ENCODE results near the gene SCUBE3.

The SCUBE3 gene

GRCh38 chr6:35293681-35294080 lies 79.9 kb downstream of the SCUBE3 start:
- peaks cover 6% of the 10 kb centered on the region; the same call in 1 of the 2 replicates for H3K4me1 ChIP-seq (ENCODE audit: control insufficient read depth, insufficient read depth, low read length)
- H3K36me3 ChIP-seq (ENCODE audit: control insufficient read depth, insufficient read depth, low read length): peaks cover 40% of the 10 kb centered on the region
- H3K9ac ChIP-seq (ENCODE audit: low read depth, low read length): no peak overlapping the region

GRCh38 chr6:35294308-35294945 lies 80.7 kb downstream of the SCUBE3 start:
- Histone ChIP-seq H3K27me3 (ENCODE audit: control insufficient read depth, insufficient read depth, low read length) (no peaks in the 10 kb centered on the region), H3K4me1 (ENCODE audit: control insufficient read depth, insufficient read depth, low read length) (peaks cover 6% of the 10 kb centered on the region; the same call in 1 of the 2 replicates), H3K27ac (ENCODE audit: low read depth, low read length) (no peak overlapping the region), H3K36me3 (ENCODE audit: control insufficient read depth, insufficient read depth, low read length) (peaks cover 36% of the 10 kb centered on the region), H3K9me3 (ENCODE audit: control insufficient read depth, insufficient read depth, low read length) (no peaks in the 10 kb centered on the region), H3K4me3 (ENCODE audit: low read depth, low read length) (no peak overlapping the region), H3K9ac (ENCODE audit: low read depth, low read length) (no peak overlapping the region)

More at GRCh38 chr6:35293681-35294080, 79.9 kb downstream of the SCUBE3 start:
- Histone ChIP-seq H3K27me3 (ENCODE audit: control insufficient read depth, insufficient read depth, low read length) (no peaks in the 10 kb centered on the region), H3K4me3 (ENCODE audit: low read depth, low read length) (no peak overlapping the region), H3K27ac (ENCODE audit: low read depth, low read length) (no peak overlapping the region), H3K9me3 (ENCODE audit: control insufficient read depth, insufficient read depth, low read length) (no peaks in the 10 kb centered on the region)

GRCh38 chr6:35295036-35295435 lies 81.3 kb downstream of the SCUBE3 start:
- Histone ChIP-seq H3K4me3 (ENCODE audit: low read depth, low read length) (no peak overlapping the region), H3K36me3 (ENCODE audit: control insufficient read depth, insufficient read depth, low read length) (peaks cover 32% of the 10 kb centered on the region), H3K27ac (ENCODE audit: low read depth, low read length) (no peak overlapping the region), H3K9ac (ENCODE audit: low read depth, low read length) (no peak overlapping the region), H3K27me3 (ENCODE audit: control insufficient read depth, insufficient read depth, low read length) (no peaks in the 10 kb centered on the region), H3K4me1 (ENCODE audit: control insufficient read depth, insufficient read depth, low read length) (peaks cover 6% of the 10 kb centered on the region; the same call in 1 of the 2 replicates), H3K9me3 (ENCODE audit: control insufficient read depth, insufficient read depth, low read length) (no peaks in the 10 kb centered on the region)

GRCh38 chr6:35295521-35296315 lies 82.0 kb downstream of the SCUBE3 start:
- H3K9me3 ChIP-seq (ENCODE audit: control insufficient read depth, insufficient read depth, low read length): no peaks in the 10 kb centered on the region
- no peak overlapping the region for H3K27ac ChIP-seq (ENCODE audit: low read depth, low read length)
- H3K9ac ChIP-seq (ENCODE audit: low read depth, low read length): no peak overlapping the region
- H3K4me1 ChIP-seq (ENCODE audit: control insufficient read depth, insufficient read depth, low read length): peaks cover 6% of the 10 kb centered on the region; the same call in 1 of the 2 replicates
- H3K27me3 ChIP-seq (ENCODE audit: control insufficient read depth, insufficient read depth, low read length): no peaks in the 10 kb centered on the region
- H3K4me3 ChIP-seq (ENCODE audit: low read depth, low read length): no peak overlapping the region
- H3K36me3 ChIP-seq (ENCODE audit: control insufficient read depth, insufficient read depth, low read length): peaks cover 25% of the 10 kb centered on the region

- Histone ChIP-seq H3K27ac (ENCODE audit: low read depth, low read length) (peak overlapping the region; percentile 18), H3K9ac (ENCODE audit: low read depth, low read length) (no peak overlapping the region), H3K9me3 (ENCODE audit: control insufficient read depth, insufficient read depth, low read length) (no peaks in the 10 kb centered on the region), H3K4me3 (ENCODE audit: low read depth, low read length) (no peak overlapping the region), H3K36me3 (ENCODE audit: control insufficient read depth, insufficient read depth, low read length) (peaks cover 15% of the 10 kb centered on the region), H3K27me3 (ENCODE audit: control insufficient read depth, insufficient read depth, low read length) (no peaks in the 10 kb centered on the region), H3K4me1 (ENCODE audit: control insufficient read depth, insufficient read depth, low read length) (peaks cover 6% of the 10 kb centered on the region; the same call in 1 of the 2 replicates)
These were observed 83.3 kb downstream of the SCUBE3 start for GRCh38 chr6:35296931-35297600.

- Histone ChIP-seq H3K9me3 (ENCODE audit: control insufficient read depth, insufficient read depth, low read length) (no peaks in the 10 kb centered on the region), H3K27me3 (ENCODE audit: control insufficient read depth, insufficient read depth, low read length) (no peaks in the 10 kb centered on the region), H3K27ac (ENCODE audit: low read depth, low read length) (peak within 1 kb of the TSS; percentile 18), H3K4me1 (ENCODE audit: control insufficient read depth, insufficient read depth, low read length) (peaks cover 9% of the 10 kb centered on the region), H3K4me3 (ENCODE audit: low read depth, low read length) (peak within 1 kb of the TSS; percentile 19; the same call in 1 of the 2 replicates), H3K36me3 (ENCODE audit: control insufficient read depth, insufficient read depth, low read length) (peaks cover 10% of the 10 kb centered on the region), H3K9ac (ENCODE audit: low read depth, low read length) (no peak within 1 kb of the TSS)
These were observed 84.1 kb downstream of the SCUBE3 start, which contains the start of gene DEF6 for GRCh38 chr6:35297601-35298481. Gene DEF6 (plus strand): TSS chr6:35297818. CDS start chr6:35297857, 39 bp downstream.

- Histone ChIP-seq H3K9me3 (ENCODE audit: control insufficient read depth, insufficient read depth, low read length) (no peaks in the 10 kb centered on the region), H3K36me3 (ENCODE audit: control insufficient read depth, insufficient read depth, low read length) (peaks cover 5% of the 10 kb centered on the region; the same call in 1 of the 2 replicates), H3K27me3 (ENCODE audit: control insufficient read depth, insufficient read depth, low read length) (no peaks in the 10 kb centered on the region), H3K27ac (ENCODE audit: low read depth, low read length) (no peak overlapping the region), H3K4me1 (ENCODE audit: control insufficient read depth, insufficient read depth, low read length) (peaks cover 14% of the 10 kb centered on the region), H3K4me3 (ENCODE audit: low read depth, low read length) (no peak overlapping the region), H3K9ac (ENCODE audit: low read depth, low read length) (no peak overlapping the region)
These were observed 84.9 kb downstream of the SCUBE3 start for GRCh38 chr6:35298625-35299140.

- H3K27ac ChIP-seq (ENCODE audit: low read depth, low read length): no peak overlapping the region
- no peaks in the 10 kb centered on the region for H3K27me3 ChIP-seq (ENCODE audit: control insufficient read depth, insufficient read depth, low read length)
- H3K9ac ChIP-seq (ENCODE audit: low read depth, low read length): no peak overlapping the region
- H3K4me3 ChIP-seq (ENCODE audit: low read depth, low read length): no peak overlapping the region
- H3K4me1 ChIP-seq (ENCODE audit: control insufficient read depth, insufficient read depth, low read length): peaks cover 12% of the 10 kb centered on the region
- peaks cover 5% of the 10 kb centered on the region; the same call in 1 of the 2 replicates for H3K36me3 ChIP-seq (ENCODE audit: control insufficient read depth, insufficient read depth, low read length)
- H3K9me3 ChIP-seq (ENCODE audit: control insufficient read depth, insufficient read depth, low read length): no peaks in the 10 kb centered on the region
These were observed 85.9 kb downstream of the SCUBE3 start for GRCh38 chr6:35299674-35300073.

GRCh38 chr6:35300848-35301247 lies 87.1 kb downstream of the SCUBE3 start:
- Histone ChIP-seq H3K4me3 (ENCODE audit: low read depth, low read length) (no peak overlapping the region), H3K27me3 (ENCODE audit: control insufficient read depth, insufficient read depth, low read length) (no peaks in the 10 kb centered on the region), H3K27ac (ENCODE audit: low read depth, low read length) (no peak overlapping the region), H3K9ac (ENCODE audit: low read depth, low read length) (no peak overlapping the region), H3K9me3 (ENCODE audit: control insufficient read depth, insufficient read depth, low read length) (no peaks in the 10 kb centered on the region), H3K4me1 (ENCODE audit: control insufficient read depth, insufficient read depth, low read length) (peaks cover 12% of the 10 kb centered on the region), H3K36me3 (ENCODE audit: control insufficient read depth, insufficient read depth, low read length) (no peaks in the 10 kb centered on the region)

Measured in HUES48 (cell line).